KMS-11 (cell line): ENCODE measurements around the gene UGT1A9.

ENCODE experiments used
- H2AFZ ChIP-seq: fragments of 200-600 bp; sonication (generic); 2 replicates; pipeline ENCODE4 v1.6.1; 2016; ENCODE audit warnings: antibody characterized with exemption, mixed run types, low read depth
- H3K27ac ChIP-seq: fragments of 200-600 bp; sonication (generic); 2 replicates; pipeline ENCODE4 v1.6.1; 2016; ENCODE audit warnings: mild to moderate bottlenecking, mixed run types
- H3K27me3 ChIP-seq: fragments of 200-600 bp; sonication (generic); 2 replicates; pipeline ENCODE4 v1.6.1; 2017; ENCODE audit warnings: mild to moderate bottlenecking, low read depth, mixed run types, moderate library complexity; ENCODE audit not compliant: insufficient read depth
- H3K36me3 ChIP-seq: fragments of 200-600 bp; sonication (generic); 2 replicates; pipeline ENCODE4 v1.6.1; 2017; ENCODE audit warnings: mild to moderate bottlenecking, mixed run types; ENCODE audit not compliant: insufficient read depth
- H3K4me1 ChIP-seq: fragments of 200-600 bp; sonication (generic); 2 replicates; pipeline ENCODE4 v1.6.1; 2016; ENCODE audit warnings: mild to moderate bottlenecking, low read depth, mixed run types; ENCODE audit not compliant: poor library complexity, severe bottlenecking
- H3K4me2 ChIP-seq: fragments of 200-600 bp; sonication (generic); 2 replicates; pipeline ENCODE4 v1.7.0; 2016; ENCODE audit warnings: mild to moderate bottlenecking, mixed run types
- H3K4me3 ChIP-seq: fragments of 200-600 bp; sonication (generic); IDR thresholded peaks from 2 replicates; pipeline ENCODE4 v1.6.1; 2017; ENCODE audit warnings: low read depth, low read length, mixed read lengths; ENCODE audit not compliant: insufficient read depth
- H3K79me2 ChIP-seq: fragments of 200-600 bp; sonication (generic); 2 replicates; pipeline ENCODE4 v1.6.1; 2016; ENCODE audit warnings: low read depth, mixed run types; ENCODE audit not compliant: insufficient read depth
- H3K9ac ChIP-seq: fragments of 200-600 bp; sonication (generic); 2 replicates; pipeline ENCODE4 v1.6.1; 2016; ENCODE audit warnings: mild to moderate bottlenecking, mixed run types
- H4K20me1 ChIP-seq: fragments of 200-600 bp; sonication (generic); 2 replicates; pipeline ENCODE4 v1.6.1; 2016; ENCODE audit warnings: mild to moderate bottlenecking, mixed run types; ENCODE audit not compliant: insufficient read depth
- TF ChIP-seq, protein P1 (sequence below): fragments of 200-600 bp; sonication (generic); conservative IDR thresholded peaks from 2 replicates; pipeline ENCODE4 v1.6.1; 2017; ENCODE audit warnings: low read depth, mild to moderate bottlenecking, antibody characterized with exemption, low read length, moderate library complexity, mixed read lengths

Gene UGT1A9

GRCh38 chr2:233706720-233707119 lies 35.0 kb downstream of the UGT1A9 start:
- Histone ChIP-seq H3K27me3 (no peaks in the 10 kb centered on the region), H3K79me2 (no peaks in the 10 kb centered on the region), H3K4me3 (no peak overlapping the region), H2AFZ (no peak overlapping the region), H3K9ac (no peak overlapping the region), H3K36me3 (no peaks in the 10 kb centered on the region), H3K4me1 (no peaks in the 10 kb centered on the region), H3K4me2 (no peak overlapping the region), H3K27ac (no peak overlapping the region), H4K20me1 (no peaks in the 10 kb centered on the region)
- TF ChIP-seq, protein P1, sequence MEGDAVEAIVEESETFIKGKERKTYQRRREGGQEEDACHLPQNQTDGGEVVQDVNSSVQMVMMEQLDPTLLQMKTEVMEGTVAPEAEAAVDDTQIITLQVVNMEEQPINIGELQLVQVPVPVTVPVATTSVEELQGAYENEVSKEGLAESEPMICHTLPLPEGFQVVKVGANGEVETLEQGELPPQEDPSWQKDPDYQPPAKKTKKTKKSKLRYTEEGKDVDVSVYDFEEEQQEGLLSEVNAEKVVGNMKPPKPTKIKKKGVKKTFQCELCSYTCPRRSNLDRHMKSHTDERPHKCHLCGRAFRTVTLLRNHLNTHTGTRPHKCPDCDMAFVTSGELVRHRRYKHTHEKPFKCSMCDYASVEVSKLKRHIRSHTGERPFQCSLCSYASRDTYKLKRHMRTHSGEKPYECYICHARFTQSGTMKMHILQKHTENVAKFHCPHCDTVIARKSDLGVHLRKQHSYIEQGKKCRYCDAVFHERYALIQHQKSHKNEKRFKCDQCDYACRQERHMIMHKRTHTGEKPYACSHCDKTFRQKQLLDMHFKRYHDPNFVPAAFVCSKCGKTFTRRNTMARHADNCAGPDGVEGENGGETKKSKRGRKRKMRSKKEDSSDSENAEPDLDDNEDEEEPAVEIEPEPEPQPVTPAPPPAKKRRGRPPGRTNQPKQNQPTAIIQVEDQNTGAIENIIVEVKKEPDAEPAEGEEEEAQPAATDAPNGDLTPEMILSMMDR: no peak

DNA sequence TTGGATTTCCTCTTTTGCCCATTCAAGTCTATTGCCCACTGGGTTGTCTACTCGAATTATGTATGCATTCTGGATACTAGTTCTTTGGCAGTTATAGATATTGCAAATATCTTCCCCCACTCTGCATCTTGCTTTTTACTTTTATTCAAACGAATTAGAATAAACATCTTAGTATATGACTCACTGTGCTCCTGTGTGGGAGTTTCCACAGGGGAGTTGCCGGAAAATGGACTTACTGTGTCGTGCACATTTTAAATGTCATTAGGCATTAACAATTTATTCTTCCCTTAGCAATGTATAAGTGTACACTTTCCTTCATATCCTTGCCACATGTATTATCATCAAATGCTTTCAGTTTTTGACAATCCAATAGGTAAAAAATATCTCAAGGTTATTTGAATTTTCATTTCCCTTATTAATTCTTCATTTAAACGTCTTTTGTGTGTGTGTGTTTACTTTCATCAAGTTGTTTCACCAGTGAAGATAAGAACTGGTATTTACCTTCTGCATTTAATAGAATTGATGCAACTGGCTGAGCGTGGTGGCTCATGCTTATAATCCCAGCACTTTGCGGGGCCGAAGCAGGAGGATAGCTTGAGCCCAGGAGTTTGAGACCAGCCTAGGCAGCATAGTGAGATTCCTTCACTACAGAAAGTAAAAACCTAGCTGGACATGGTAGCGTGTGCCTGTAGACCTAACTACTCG lies 36.4 kb downstream of the UGT1A9 start:
- Histone ChIP-seq H3K9ac (no peak overlapping the region), H3K4me2 (no peak overlapping the region), H3K4me1 (no peaks in the 10 kb centered on the region)

GRCh38 chr2:233708942-233709341 lies 37.2 kb downstream of the UGT1A9 start:
- H3K79me2 ChIP-seq: no peaks in the 10 kb centered on the region
- TF ChIP-seq, protein P1: no peak
- no peak overlapping the region for H3K4me2 ChIP-seq
- H4K20me1 ChIP-seq: no peaks in the 10 kb centered on the region
- H3K4me3 ChIP-seq: no peak overlapping the region
- no peaks in the 10 kb centered on the region for H3K4me1 ChIP-seq
- no peak overlapping the region for H3K9ac ChIP-seq
- no peak overlapping the region for H3K27ac ChIP-seq
- H2AFZ ChIP-seq: no peak overlapping the region
- H3K36me3 ChIP-seq: no peaks in the 10 kb centered on the region
- no peaks in the 10 kb centered on the region for H3K27me3 ChIP-seq

More for the DNA sequence above, 36.4 kb downstream of the UGT1A9 start:
- no peaks in the 10 kb centered on the region for H3K79me2 ChIP-seq
- H4K20me1 ChIP-seq: no peaks in the 10 kb centered on the region
- H3K27me3 ChIP-seq: no peaks in the 10 kb centered on the region
- H3K36me3 ChIP-seq: no peaks in the 10 kb centered on the region
- no peak overlapping the region for H3K4me3 ChIP-seq
- H3K27ac ChIP-seq: no peak overlapping the region
- no peak overlapping the region for H2AFZ ChIP-seq
- TF ChIP-seq, protein P1: no peak

GRCh38 chr2:233711312-233712008 lies 39.8 kb downstream of the UGT1A9 start:
- Histone ChIP-seq H3K4me1 (no peaks in the 10 kb centered on the region), H3K4me2 (no peak overlapping the region), H3K9ac (no peak overlapping the region), H3K27me3 (no peaks in the 10 kb centered on the region), H4K20me1 (no peaks in the 10 kb centered on the region), H2AFZ (no peak overlapping the region), H3K36me3 (no peaks in the 10 kb centered on the region), H3K79me2 (no peaks in the 10 kb centered on the region), H3K4me3 (no peak overlapping the region), H3K27ac (no peak overlapping the region)
- TF ChIP-seq, protein P1: peak; percentile 86
